ENCODE data around the gene BAIAP2L1.

DNA sequence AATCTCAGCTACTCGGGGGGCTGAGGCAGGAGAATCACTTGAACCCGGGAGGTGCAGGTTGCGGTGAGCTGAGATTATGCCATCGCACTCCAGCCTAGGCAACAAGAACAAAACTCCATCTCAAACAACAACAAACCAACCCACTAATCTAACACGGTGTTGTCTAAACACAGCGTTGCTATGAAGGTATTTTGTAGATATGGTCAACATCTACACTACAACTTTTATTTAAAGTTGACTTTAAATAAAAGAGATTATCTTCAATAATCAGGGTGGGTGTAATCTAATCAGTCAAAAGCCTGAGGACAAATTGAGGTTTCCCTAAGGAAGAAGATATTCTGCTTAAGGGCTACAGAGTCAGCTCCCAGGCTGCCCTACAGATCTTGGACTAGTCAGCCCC is 24.2 kb downstream of the BAIAP2L1 start:
- TF ChIP-seq POLR2A (IDR thresholded peaks at IDR 0.05; ENCODE audit: low read depth, low read length): no peak
- no peak for TF ChIP-seq POLR2AphosphoS5 (IDR thresholded peaks at IDR 0.05; ENCODE audit: low read depth, low read length)
- TF ChIP-seq TAF1 (IDR thresholded peaks at IDR 0.05; ENCODE audit: low read depth, low read length): no peak
- TF ChIP-seq PAX5 (IDR thresholded peaks at IDR 0.05; ENCODE audit: insufficient read depth, low read length, severe bottlenecking): no peak
- TF ChIP-seq POU2F2 (IDR thresholded peaks at IDR 0.05; ENCODE audit: low read depth, low read length): no peak

All from GM12891 (cell line).